HG02981 (cell line): ENCODE data around the gene HOXD9.
A peak's percentile ranks its signal among the peaks of the same experiment; 100 is the strongest.

Experiments
- ATAC-seq: cut with Tn5 transposase; IDR thresholded peaks from one replicate; pipeline ENCODE4 v1.9.1; 2021; ENCODE audit warnings: mild to moderate bottlenecking, moderate library complexity; ENCODE audit not compliant: unreplicated experiment

HOXD9 gene

GRCh38 chr2:176085861-176086771 is 36.4 kb upstream of the HOXD9 start:
- ATAC-seq: no peak

GRCh38 chr2:176087330-176088047 is 35.0 kb upstream of the HOXD9 start:
- no peak for ATAC-seq

- no peak for ATAC-seq
Observed at GRCh38 chr2:176088048-176088936, 34.2 kb upstream of the HOXD9 start.

GRCh38 chr2:176088937-176089842 is 33.3 kb upstream of the HOXD9 start:
- ATAC-seq: no peak

- no peak for ATAC-seq
Observed at GRCh38 chr2:176089843-176090395, 32.6 kb upstream of the HOXD9 start.

GRCh38 chr2:176090862-176091261 is 31.7 kb upstream of the HOXD9 start:
- no peak for ATAC-seq

GRCh38 chr2:176091329-176092258 is 30.9 kb upstream of the HOXD9 start:
- no peak for ATAC-seq

- no peak for ATAC-seq
Observed at GRCh38 chr2:176092270-176093144, 30.0 kb upstream of the HOXD9 start, which contains the start of gene HOXD13. TSS of gene HOXD13 (plus strand) at chr2:176092721. CDS start at chr2:176092891, 170 bp downstream.

GRCh38 chr2:176093145-176093897 is 29.2 kb upstream of the HOXD9 start:
- ATAC-seq: no peak

- no peak for ATAC-seq
Observed at GRCh38 chr2:176093898-176094249, 28.6 kb upstream of the HOXD9 start.

GRCh38 chr2:176094349-176094748 is 28.2 kb upstream of the HOXD9 start:
- no peak for ATAC-seq

- no peak for ATAC-seq
Observed at GRCh38 chr2:176095421-176095820, 27.1 kb upstream of the HOXD9 start.

- no peak for ATAC-seq
Observed at GRCh38 chr2:176096243-176096985, 26.1 kb upstream of the HOXD9 start.

- peak; percentile 69 for ATAC-seq
Observed at GRCh38 chr2:176096986-176097819, 25.3 kb upstream of the HOXD9 start.

GRCh38 chr2:176097820-176098365 is 24.6 kb upstream of the HOXD9 start:
- ATAC-seq: no peak
